NCI-H1436 (cell line): ENCODE data around the gene SATB2.

Source experiments
- DNase-seq: peaks from one replicate; lab custom pipeline; 2025; lab: John Stamatoyannopoulos, UW

SATB2 gene

GRCh38 chr2:199465988-199466691 lies 8.4 kb upstream of the SATB2 start:
- no peak for DNase-seq

DNA sequence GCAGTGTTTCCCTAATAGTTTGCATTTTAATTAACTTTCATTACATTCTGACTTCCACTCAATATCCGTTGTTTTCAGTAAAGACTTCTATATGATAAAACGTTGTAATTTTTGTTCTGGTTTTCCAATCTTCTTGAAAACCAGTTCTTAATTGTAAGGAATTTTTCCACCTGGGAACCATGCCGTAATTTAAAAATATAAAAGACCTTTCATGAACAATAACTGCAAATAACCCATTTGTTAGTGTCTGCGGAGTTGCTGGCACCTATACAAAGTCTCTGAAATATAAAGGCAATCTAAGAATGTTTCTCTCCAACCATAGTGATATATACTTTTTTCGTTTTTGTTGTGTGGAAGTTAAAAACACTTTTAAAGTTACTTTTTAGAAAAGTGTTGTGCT lies 7.7 kb upstream of the SATB2 start:
- DNase-seq, result no peak

DNA sequence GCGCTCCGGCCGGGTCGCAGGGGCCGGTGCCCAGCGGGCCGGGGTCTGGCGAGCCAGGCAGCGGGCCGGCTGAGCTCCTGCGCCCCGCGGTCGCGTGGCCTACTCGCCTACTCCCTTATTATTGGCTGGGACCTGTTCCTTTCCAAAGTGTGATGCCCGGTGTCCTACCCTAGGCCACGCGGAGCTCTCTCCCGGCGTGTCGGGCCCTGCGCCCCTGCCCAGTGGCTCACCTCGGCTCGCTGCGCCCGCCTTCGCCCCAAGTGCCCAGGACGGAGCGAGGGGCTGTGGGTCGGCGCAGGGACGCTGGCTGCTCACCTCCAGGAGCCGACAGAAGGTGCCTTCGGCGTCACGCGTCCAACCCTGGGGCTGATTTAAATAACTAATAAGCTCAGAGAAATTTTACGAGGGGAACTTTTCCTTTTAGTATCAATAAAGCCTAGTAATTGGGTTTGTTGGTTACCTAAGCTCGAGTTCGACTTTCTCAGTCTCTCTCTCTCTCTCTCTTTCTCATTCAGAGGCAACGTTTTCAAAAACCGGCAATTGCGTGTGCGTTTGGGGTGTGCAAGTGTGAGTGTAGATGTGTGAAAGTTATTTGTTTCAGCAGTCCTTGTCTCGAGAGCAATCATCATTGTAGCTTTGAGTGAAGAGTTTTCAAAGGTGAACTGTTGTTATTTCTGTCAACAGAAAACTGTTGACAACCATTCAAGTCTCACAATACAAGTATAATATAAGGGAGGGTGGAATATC lies 7.0 kb upstream of the SATB2 start:
- no peak for DNase-seq

DNA sequence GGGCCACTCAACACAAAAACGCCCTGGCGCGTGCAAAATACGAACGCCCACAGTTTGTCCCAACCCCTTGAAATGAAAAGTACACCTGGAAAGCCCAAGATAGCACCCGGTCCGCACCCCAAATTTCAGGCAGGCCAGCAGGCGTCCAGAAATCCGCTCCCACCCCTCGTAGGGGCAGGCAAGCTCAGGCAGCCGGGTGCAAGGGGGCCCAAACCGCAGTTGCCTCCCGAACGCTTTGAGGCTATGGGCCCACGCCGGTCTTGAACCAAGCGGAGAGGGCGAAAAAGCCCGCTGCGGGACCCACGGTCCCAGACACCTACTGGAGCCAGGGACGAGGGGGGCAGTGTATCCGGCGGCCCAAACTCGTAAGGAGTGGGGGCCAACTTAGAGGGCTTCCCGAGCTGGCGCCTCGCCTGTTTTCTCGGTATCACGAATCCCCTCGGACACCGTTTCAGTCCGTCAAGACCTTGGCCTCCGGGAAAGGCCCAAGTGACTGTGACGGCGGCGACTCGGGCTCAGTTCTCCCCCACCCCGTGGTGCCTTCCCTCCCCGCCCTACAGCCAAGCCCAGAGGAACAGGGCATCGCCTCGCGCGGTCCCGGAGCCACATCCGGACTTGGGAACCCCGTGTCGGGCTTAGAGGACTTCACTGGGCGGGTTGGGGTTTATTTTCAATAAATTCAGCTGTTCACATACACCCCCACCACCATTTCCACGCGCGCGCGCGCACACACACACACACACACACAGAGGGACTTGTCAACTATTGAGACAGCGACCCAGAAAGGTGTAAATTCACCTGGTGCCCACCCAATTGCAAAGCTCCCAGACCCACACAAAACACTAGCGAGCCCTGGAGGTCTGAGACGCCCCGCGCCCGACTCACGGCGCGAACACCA lies 6.2 kb upstream of the SATB2 start:
- no peak for DNase-seq

DNA sequence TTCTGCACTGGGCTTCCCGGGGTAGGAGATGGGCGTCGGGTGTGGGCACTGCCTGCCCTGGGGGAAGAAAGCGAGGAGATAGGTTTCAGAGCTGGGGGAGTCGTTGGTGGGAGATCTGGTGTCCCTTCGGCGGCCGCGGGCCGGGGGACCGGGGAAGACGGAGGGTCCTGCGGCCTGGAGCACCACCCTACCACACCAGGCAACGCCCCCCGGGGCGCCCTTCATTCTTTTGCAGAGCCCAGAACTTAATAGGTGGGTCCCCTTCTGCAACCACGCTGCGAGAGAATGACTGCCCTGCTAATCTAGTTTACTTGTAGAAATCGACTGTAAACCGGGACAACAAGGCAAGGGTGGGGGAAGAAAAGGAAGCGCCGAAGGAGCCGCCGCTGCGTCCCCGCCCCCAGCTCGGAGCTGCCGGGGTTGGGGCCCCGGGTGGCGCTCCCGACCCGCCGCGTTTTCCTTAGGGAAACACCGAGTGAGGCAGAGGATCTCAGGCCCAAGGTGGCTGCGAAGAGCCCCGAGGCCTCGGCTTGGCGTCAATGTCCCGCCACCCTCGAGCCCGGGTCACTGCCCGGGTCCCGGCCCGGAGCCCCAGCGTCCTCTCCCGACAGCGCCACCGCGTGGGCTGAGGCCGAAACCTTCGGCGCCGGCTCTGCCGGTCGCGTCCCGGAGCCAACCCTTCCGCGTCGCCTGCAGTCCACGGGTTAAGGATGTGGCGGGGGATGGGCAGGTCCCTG lies 5.4 kb upstream of the SATB2 start:
- DNase-seq, result peak; percentile 38

- no peak for DNase-seq
Measured at GRCh38 chr2:199462347-199462955, 4.7 kb upstream of the SATB2 start.

GRCh38 chr2:199461711-199462346 lies 4.1 kb upstream of the SATB2 start:
- no peak for DNase-seq

GRCh38 chr2:199460846-199461710 lies 3.3 kb upstream of the SATB2 start:
- no peak for DNase-seq

DNA sequence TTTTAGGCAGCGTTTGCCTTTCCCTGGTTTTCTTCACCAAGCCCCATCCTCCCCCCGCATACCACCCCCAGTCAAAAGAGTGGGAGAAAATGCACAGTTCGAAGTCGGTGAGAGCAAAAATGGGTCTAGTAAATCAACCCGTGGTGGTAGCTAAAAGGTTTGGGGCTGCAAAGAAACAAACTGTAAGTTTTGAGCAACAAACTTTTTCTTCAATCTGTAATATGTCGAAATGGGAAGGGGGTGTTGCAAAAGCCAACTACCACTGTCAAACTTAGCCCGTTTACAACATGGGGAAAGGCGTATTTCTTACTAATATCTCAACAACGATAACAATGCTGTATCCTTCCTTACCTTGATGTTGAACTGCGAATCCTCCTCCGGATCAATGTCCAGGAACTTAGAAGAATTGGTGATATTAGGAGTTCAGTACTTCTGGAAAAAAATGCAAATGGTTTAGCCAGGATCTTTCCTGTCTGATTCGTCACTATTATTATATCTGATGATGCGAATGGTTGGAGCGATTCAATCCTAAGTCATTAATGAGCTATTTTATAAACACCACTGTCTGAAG lies 2.4 kb upstream of the SATB2 start:
- no peak for DNase-seq

DNA sequence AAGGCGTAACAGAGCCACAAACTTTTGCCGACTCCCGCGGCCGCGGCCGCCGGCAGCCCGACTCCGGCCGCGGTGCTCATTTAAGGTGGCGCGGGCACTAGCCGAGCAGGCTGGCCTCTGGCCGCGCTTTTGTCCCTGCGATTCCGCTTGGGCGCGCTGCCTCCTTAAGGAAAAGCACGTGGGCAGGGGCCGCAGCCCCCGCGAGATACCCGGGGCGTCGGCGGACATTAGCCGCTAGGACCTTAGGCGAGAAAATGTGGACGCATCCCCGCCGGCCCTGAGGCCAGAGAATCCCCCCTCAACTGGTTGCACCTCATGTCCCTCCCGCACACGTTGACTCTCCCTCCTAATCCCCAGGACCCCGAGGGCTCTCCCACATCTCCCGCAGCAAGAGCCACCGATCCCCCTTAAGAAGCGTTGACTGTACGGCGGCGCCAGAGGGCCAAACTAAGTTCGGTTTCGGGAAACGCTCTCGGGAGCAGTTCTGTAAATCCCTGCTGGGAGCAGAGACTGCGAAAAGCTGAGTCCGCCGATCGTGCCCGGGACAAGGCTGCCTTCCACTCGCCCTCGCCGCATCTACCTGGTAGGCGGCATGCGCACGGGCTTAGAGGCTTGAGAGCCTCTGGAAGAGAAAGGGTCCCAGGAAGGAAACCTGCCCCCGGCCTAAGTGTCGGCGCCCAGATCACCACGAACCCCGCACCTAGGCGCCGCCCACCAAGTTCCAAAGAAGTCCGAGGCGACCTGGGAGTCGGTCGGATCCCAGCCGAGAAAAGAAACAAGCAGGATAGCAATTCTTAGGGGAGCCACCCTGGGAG lies 1.8 kb upstream of the SATB2 start:
- peak; percentile 72 for DNase-seq

DNA sequence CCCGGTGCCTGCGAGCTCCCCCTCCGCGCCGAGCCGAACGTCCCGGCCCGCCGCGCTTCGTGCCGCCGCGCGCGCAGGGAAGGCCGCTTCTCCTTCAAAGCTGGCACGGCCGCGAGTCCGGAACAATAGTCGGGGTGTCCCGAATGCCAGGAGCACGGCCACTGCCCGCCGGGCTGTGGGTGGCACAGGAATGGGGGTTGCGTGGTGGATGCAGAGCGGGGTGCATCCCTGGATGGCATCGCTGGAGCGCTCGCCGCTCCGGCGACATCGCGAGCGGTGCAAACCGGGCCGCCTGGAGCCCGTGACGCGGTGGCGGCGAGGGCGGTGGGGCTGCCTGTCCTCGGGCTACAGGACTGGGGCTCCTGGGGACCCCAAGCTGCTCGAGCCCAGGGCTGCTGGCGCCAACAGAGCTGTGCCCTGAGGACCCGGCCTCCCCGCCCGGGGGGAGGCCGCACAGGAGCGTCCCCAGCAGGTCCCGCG lies 1.1 kb upstream of the SATB2 start:
- no peak for DNase-seq

DNA sequence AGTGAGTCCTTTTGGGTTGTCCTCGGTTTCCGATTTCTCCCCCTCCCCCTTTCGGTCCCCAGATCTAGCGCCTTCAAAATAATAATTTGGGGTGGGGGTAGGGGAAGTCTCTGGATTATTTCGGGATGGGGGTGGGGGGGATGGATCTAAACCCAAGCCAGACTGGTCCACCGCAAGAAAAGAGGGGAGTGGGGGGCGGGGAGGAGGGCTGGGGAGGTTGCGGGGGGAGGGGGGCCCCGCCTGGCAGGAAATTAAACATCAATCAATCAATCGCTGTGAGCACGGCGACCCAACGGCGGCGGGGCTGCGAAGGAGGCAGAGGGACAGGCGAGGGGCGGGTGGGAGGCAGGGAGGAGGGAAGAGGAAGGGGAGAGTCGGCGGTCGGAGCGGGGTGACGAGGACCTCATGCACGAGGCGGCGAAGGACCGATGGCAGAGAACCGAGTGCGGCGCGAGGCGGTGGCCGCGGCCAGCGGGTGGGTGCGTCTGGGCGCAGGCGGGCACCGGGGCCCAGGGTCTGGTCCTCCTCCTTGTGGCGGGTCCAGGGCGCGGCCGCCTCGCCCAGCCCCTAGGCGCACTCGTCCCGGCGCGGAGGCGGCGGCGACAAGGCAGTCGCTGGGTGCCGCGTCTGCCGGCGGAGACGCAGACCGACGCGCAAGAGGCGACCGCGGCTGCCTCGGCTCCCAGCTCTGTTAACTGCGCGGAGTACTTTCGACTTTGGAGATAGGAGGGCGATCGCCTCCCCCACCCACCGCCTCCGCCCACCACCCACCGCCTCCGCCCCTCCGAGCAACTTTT lies 468 bp upstream of the SATB2 start:
- peak; percentile 66 for DNase-seq

DNA sequence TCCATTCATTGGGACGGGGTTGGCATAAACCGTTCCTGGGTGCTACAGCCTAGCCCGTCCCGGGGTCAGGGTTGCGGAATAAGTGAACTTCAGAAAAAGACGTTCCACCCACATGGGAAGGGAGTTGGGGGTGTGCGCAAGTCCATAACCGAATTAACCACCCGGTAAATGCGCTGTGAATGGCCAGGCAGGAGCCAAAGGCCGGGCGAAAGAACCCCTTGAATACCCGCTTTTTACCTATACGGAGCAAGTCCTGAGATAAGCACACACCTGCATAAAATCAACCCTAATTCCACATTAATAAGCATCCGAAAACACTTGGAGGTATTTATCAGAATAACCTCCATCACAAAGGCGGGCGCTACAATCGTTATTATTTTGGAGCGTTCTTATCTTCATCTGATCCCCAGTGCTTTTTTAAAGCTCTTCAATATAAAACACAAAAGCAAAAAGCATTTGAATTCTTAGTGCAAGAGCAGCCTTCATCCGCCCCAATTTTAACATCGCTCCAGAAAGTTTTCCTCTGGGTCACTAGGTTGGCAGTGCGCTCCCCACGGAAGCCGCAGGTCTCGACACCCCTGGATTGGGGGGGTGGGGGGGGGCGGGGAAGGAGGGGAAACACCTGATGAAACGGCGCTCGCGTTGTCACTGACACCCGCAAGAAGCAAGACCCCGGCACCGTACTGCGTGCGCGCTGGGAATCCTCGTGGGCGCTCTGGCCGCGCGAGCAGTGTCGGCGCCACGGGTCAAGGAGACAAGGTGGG lies 1.2 kb downstream of the SATB2 start:
- no peak for DNase-seq

GRCh38 chr2:199455545-199456382 lies 2.0 kb downstream of the SATB2 start:
- peak; percentile 56 for DNase-seq

- DNase-seq, result no peak
Measured at GRCh38 chr2:199455210-199455544, 2.6 kb downstream of the SATB2 start.

- DNase-seq, result no peak
Measured at GRCh38 chr2:199452991-199453379, 4.8 kb downstream of the SATB2 start.
